Neuron (in vitro differentiated cells): ENCODE results near the gene TAS2R38.
"Not testable (repeated sequence)": the region's sequence is repeated elsewhere in the genome, so short reads cannot be mapped to it uniquely, and the experiment has no call there.

ENCODE experiments used
- H2AFZ ChIP-seq: one replicate; pipeline ENCODE4 v1.6.1; 2013; ENCODE audit warnings: low read depth, mild to moderate bottlenecking, inconsistent platforms, low read length, moderate library complexity
- H3K27me3 ChIP-seq: one replicate; pipeline ENCODE4 v1.6.1; 2013; ENCODE audit warnings: low read length; ENCODE audit not compliant: insufficient read depth
- H3K36me3 ChIP-seq: one replicate; pipeline ENCODE4 v1.6.1; 2013; ENCODE audit warnings: low read length; ENCODE audit not compliant: insufficient read depth
- H3K4me1 ChIP-seq: one replicate; pipeline ENCODE4 v1.6.1; 2013; ENCODE audit warnings: low read length; ENCODE audit not compliant: insufficient read depth
- H3K4me3 ChIP-seq: 2 replicates; pipeline ENCODE4 v1.5.1; 2013; ENCODE audit warnings: mild to moderate bottlenecking, low read length, moderate library complexity
- H3K9me3 ChIP-seq: one replicate; pipeline ENCODE4 v1.6.1; 2013; ENCODE audit warnings: low read length

The TAS2R38 gene

DNA sequence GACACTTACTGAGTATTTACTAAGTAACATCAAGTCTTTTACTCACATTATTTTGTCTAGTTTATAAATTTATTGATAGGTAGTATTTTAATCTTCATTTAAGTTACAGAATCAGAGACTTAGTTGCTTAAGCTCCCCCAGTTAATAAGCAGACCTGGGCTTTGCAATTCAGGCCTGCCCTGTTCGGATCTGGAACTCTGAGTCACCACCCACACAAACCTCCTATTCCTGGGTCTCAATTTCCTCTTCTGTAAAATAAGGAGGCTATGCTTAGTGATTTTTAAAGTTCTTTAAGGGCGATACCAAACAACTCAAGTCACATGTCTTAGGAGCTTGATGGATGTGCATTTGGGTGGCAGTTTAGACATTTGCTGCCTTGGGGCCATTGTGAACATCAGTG, 18.6 kb upstream of the TAS2R38 start:
- Histone ChIP-seq H3K36me3 (no peaks in the 10 kb centered on the region), H3K4me3 (no peak overlapping the region), H3K27me3 (no peaks in the 10 kb centered on the region), H3K9me3 (no peaks in the 10 kb centered on the region), H2AFZ (no peak overlapping the region), H3K4me1 (no peaks in the 10 kb centered on the region)

DNA sequence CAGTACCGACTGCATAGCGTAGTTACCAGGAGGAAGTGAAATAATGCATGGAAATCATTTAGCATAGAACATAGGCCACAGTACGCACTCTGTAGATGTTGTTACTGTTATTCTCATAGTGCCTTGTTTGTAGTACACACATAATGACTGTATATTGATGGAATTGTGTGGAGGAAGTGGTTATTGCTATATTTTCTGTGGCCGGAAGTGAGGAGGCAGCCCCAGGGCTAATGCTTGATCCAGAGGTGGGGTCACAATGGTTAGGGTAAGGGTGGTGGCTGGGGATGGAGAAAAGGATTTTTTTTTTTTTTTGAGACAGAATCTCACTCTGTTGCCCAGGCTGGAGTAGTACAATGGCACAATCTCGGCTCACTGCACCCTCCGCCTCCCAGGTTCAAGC, 17.6 kb upstream of the TAS2R38 start:
- Histone ChIP-seq H2AFZ (no peak overlapping the region), H3K4me1 (no peaks in the 10 kb centered on the region), H3K9me3 (no peaks in the 10 kb centered on the region), H3K27me3 (no peaks in the 10 kb centered on the region), H3K36me3 (no peaks in the 10 kb centered on the region), H3K4me3 (no peak overlapping the region)

GRCh38 chr7:141990011-141990725, 16.6 kb upstream of the TAS2R38 start:
- Histone ChIP-seq H3K4me1 (no peaks in the 10 kb centered on the region), H3K36me3 (no peaks in the 10 kb centered on the region), H3K27me3 (no peaks in the 10 kb centered on the region), H3K4me3 (no peak overlapping the region), H3K9me3 (no peaks in the 10 kb centered on the region), H2AFZ (no peak overlapping the region)

GRCh38 chr7:141987803-141988202, 14.2 kb upstream of the TAS2R38 start:
- not testable (repeated sequence) for H3K4me3 ChIP-seq, H3K9me3 ChIP-seq, H2AFZ ChIP-seq, H3K4me1 ChIP-seq, H3K27me3 ChIP-seq, H3K36me3 ChIP-seq

DNA sequence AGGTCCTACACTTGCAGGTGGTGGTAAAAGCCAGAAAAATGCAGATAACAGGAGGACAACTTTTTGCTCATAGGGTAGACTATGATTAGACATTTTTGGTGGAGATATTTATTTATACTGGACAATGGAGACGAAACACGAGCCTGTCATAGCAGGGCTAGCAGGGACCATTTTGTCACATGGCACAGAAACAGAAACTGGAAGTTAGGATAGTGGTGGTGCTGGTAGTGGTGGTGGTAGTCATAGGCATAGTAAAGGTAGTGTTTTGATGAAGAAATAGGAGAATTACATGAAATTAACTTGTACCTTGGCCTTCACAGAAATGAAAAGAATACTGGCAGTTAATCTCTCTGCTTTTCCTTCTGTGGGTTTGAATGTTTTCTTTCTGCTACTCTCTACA, 13.3 kb upstream of the TAS2R38 start:
- no peaks in the 10 kb centered on the region for H3K27me3 ChIP-seq
- no peaks in the 10 kb centered on the region for H3K9me3 ChIP-seq
- H3K4me3 ChIP-seq = no peak overlapping the region
- no peaks in the 10 kb centered on the region for H3K4me1 ChIP-seq
- H3K36me3 ChIP-seq = no peaks in the 10 kb centered on the region
- no peak overlapping the region for H2AFZ ChIP-seq

DNA sequence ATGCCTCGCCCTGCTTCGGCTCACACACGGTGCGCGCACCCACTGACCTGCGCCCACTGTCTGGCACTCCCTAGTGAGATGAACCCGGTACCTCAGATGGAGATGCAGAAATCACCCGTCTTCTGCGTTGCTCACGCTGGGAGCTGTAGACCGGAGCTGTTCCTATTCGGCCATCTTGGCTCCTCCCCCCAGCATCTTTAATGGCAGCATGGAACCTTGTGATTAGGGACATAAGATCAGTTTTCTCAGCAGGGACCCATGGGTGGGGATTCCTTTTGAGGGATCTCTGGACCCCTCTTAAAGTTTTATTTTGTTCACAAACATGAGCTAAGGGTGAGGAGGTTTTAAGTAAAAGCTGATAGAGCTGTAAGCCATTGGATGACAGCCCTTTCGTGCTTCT, 12.4 kb upstream of the TAS2R38 start:
- not testable (repeated sequence) for H3K9me3 ChIP-seq, H3K4me3 ChIP-seq, H3K4me1 ChIP-seq, H2AFZ ChIP-seq, H3K27me3 ChIP-seq, H3K36me3 ChIP-seq

GRCh38 chr7:141979568-141979967, 6.0 kb upstream of the TAS2R38 start:
- H3K4me1 ChIP-seq = peaks cover 3% of the 10 kb centered on the region
- H3K36me3 ChIP-seq = no peaks in the 10 kb centered on the region
- H3K4me3 ChIP-seq = no peak overlapping the region
- H3K27me3 ChIP-seq = no peaks in the 10 kb centered on the region
- H2AFZ ChIP-seq = no peak overlapping the region
- no peaks in the 10 kb centered on the region for H3K9me3 ChIP-seq

GRCh38 chr7:141978351-141978750, 4.8 kb upstream of the TAS2R38 start:
- H3K9me3 ChIP-seq = no peaks in the 10 kb centered on the region
- H3K4me1 ChIP-seq = peaks cover 3% of the 10 kb centered on the region
- H3K4me3 ChIP-seq = no peak overlapping the region
- H2AFZ ChIP-seq = no peak overlapping the region
- no peaks in the 10 kb centered on the region for H3K36me3 ChIP-seq
- no peaks in the 10 kb centered on the region for H3K27me3 ChIP-seq

DNA sequence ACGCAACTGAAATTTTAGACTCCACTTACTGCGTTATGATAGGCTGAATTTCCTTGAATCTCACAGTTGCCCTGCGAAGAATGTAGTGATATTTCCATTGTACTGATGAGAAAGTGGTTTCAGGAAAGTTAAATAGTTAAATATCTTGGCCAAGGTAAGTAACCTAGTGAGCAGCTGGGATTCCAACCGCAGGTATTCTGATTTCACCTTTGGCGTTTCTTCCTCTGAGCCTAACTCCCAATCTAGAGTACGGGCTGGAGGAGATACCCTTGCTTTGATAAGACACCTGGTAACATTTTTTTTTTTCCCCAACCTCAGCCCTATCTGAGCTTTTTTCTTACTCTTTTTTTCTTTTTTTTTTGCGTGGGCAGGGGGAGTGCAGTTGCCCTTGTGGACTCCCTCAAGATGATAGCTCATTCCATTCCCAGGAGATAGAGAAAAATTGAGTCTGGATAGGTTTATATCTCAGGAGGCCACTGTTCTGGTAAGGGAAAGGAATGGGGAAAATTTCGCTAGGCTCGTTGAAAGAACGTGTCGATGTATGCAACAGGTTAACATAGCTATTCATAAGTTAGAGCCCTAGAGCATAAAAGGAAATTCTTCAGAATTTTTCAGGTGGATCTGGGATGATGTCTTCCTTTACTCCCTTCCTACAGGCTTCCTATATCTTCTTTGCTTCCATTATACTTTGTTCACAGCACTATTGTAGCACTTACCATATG, 3.1 kb upstream of the TAS2R38 start:
- Histone ChIP-seq H2AFZ (peak overlapping the region; percentile 36), H3K9me3 (no peaks in the 10 kb centered on the region), H3K36me3 (no peaks in the 10 kb centered on the region), H3K4me3 (no peak overlapping the region), H3K4me1 (peaks cover 3% of the 10 kb centered on the region), H3K27me3 (no peaks in the 10 kb centered on the region)

DNA sequence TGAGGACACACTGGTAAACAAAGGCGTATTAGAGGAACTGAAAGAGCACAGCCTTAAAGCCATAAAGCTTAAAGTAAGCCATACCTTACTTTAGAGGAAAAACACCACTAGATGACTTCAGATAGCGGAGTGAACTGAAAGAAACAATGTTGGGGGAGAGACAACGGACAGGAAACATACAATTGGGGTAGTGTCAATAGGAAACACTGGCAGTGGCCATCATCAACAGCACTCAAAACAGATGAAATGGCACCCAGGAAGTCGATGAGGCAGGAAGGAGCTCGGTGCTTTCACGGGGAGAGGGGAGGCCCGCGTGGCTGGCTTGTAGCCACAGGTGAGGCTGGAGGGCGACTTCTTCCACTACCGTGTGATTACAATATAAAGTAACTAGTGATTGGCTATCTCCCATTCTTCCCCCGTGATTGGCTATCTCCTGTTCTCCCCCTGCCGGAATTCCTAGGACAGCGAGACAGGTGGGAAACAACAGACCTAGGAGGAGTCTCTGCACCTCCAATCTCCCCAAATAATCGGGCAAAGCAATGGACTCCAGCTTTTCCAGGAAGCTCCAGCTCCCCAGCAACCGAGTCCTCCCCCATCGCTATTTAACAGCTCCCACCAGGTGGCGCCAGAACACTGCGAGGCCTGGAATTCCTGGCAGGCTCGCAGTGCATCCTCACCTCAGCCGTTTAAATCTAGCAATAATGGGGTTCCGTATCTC, 2.4 kb upstream of the TAS2R38 start:
- Histone ChIP-seq H3K9me3 (no peaks in the 10 kb centered on the region), H3K4me1 (peaks cover 3% of the 10 kb centered on the region), H3K27me3 (no peaks in the 10 kb centered on the region), H2AFZ (peak overlapping the region; percentile 36), H3K4me3 (no peak overlapping the region), H3K36me3 (no peaks in the 10 kb centered on the region)

DNA sequence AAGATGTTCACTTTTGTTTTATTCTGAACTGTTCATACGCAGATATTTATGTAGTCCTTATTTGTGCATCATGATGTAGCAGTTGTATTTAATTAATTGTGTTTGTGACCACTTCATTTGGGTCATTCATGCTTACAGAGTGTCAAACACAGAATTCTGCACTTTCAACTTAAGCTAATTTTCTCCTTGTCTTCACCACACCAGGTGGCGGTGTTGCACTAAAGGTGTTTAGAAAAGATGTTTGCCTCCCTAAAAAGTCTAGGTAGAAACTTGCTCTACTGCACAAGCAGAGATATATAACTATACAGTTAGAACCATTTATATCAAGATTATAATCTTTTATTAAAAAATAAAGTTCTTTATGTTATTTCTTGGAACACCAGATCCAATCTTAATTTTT, 1.3 kb upstream of the TAS2R38 start:
- no peak overlapping the region for H2AFZ ChIP-seq
- no peaks in the 10 kb centered on the region for H3K9me3 ChIP-seq
- H3K36me3 ChIP-seq = no peaks in the 10 kb centered on the region
- no peaks in the 10 kb centered on the region for H3K27me3 ChIP-seq
- peaks cover 3% of the 10 kb centered on the region for H3K4me1 ChIP-seq
- H3K4me3 ChIP-seq = no peak overlapping the region

- H3K9me3 ChIP-seq = no peaks in the 10 kb centered on the region
- no peaks in the 10 kb centered on the region for H3K27me3 ChIP-seq
- peaks cover 9% of the 10 kb centered on the region for H3K4me1 ChIP-seq
- H2AFZ ChIP-seq = no peak overlapping the region
- H3K4me3 ChIP-seq = no peak overlapping the region
- H3K36me3 ChIP-seq = no peaks in the 10 kb centered on the region
These were observed 12.7 kb downstream of the TAS2R38 start for GRCh38 chr7:141960687-141961422.

GRCh38 chr7:141956084-141956483, 17.5 kb downstream of the TAS2R38 start:
- H2AFZ ChIP-seq = no peak overlapping the region
- H3K4me1 ChIP-seq = no peaks in the 10 kb centered on the region
- no peaks in the 10 kb centered on the region for H3K27me3 ChIP-seq
- H3K4me3 ChIP-seq = no peak overlapping the region
- no peaks in the 10 kb centered on the region for H3K9me3 ChIP-seq
- H3K36me3 ChIP-seq = no peaks in the 10 kb centered on the region
